ENCODE measurements around the gene ZBTB20. TPM values are rescaled to one million over a fixed set of nuclear protein-coding genes. Genes with fewer than 3 reads are reported as not detected.

Gene ZBTB20
- total RNA-seq, 1 donor from 2014 or later = 11.2 TPM

- H3K4me3 ChIP-seq (ENCODE audit: low read depth, low read length) = no peak overlapping the region
- TF ChIP-seq CTCF (conservative IDR thresholded peaks at IDR 0.05; ENCODE audit: low read depth, low read length) = no peak
- DNase-seq (ENCODE audit: low read depth) = no peak
Observed at GRCh38 chr3:114436182-114436581, 710.9 kb downstream of the ZBTB20 start.

- DNase-seq (ENCODE audit: low read depth) = no peak
- no peak for TF ChIP-seq CTCF (conservative IDR thresholded peaks at IDR 0.05; ENCODE audit: low read depth, low read length)
- H3K4me3 ChIP-seq (ENCODE audit: low read depth, low read length) = no peak overlapping the region
Observed at GRCh38 chr3:114435386-114436115, 711.5 kb downstream of the ZBTB20 start.

- TF ChIP-seq CTCF (conservative IDR thresholded peaks at IDR 0.05; ENCODE audit: low read depth, low read length) = no peak
- H3K4me3 ChIP-seq (ENCODE audit: low read depth, low read length) = no peak overlapping the region
- no peak for DNase-seq (ENCODE audit: low read depth)
Observed at GRCh38 chr3:114432310-114432709, 714.8 kb downstream of the ZBTB20 start.

- H3K4me3 ChIP-seq (ENCODE audit: low read depth, low read length) = no peak overlapping the region
- DNase-seq (ENCODE audit: low read depth) = no peak
- no peak for TF ChIP-seq CTCF (conservative IDR thresholded peaks at IDR 0.05; ENCODE audit: low read depth, low read length)
Observed at GRCh38 chr3:114428044-114428595, 719.0 kb downstream of the ZBTB20 start.

GRCh38 chr3:114427285-114428043, 719.6 kb downstream of the ZBTB20 start:
- no peak overlapping the region for H3K4me3 ChIP-seq (ENCODE audit: low read depth, low read length)
- TF ChIP-seq CTCF (conservative IDR thresholded peaks at IDR 0.05; ENCODE audit: low read depth, low read length) = no peak
- no peak for DNase-seq (ENCODE audit: low read depth)

- no peak overlapping the region for H3K4me3 ChIP-seq (ENCODE audit: low read depth, low read length)
- no peak for TF ChIP-seq CTCF (conservative IDR thresholded peaks at IDR 0.05; ENCODE audit: low read depth, low read length)
- DNase-seq (ENCODE audit: low read depth) = no peak
Observed at GRCh38 chr3:114424337-114424736, 722.8 kb downstream of the ZBTB20 start.
